ENCODE data around the gene KLB. TPM values are rescaled to one million over a fixed set of nuclear protein-coding genes. Genes with fewer than 3 reads are reported as not detected.

The KLB gene
- total RNA-seq, 4 donors from 2014 or later, result under 0.01 TPM; not detected in 3

GRCh38 chr4:39458505-39459300 is 52.0 kb downstream of the KLB start, which contains the start of the genes LIAS and RPL9:
Gene LIAS, plus strand, starts transcription at chr4:39459056. Its CDS starts 62 bp downstream, at chr4:39459118.
Gene RPL9, minus strand, starts transcription at chr4:39458922. Its CDS starts 483 bp downstream, at chr4:39458439.
- Histone ChIP-seq H3K36me3 (peaks cover 31 to 66% (median 52%) of the 10 kb centered on the region in 4 donors), H3K27me3 (no peaks in the 10 kb centered on the region), H3K27ac (replicated peaks in 1 of 4) (peak within 1 kb of the TSS; percentile 95 to 96 (median 96)), H3K4me3 (peak within 1 kb of the TSS; percentile 70 to 86 (median 77)), H3K9me3 (no peaks in the 10 kb centered on the region), H3K4me1 (peaks cover 24 to 47% (median 42%) of the 10 kb centered on the region in 4 donors)
- TF ChIP-seq POLR2A (IDR thresholded peaks at IDR 0.05; ENCODE audit: low read depth), result peak; percentile 92
- no peak for TF ChIP-seq EP300 (IDR thresholded peaks at IDR 0.05)
- peak; percentile 100 for TF ChIP-seq POLR2AphosphoS5 (IDR thresholded peaks at IDR 0.05)
- peak in 1 of 3 experiments; percentile 12 for TF ChIP-seq CTCF (IDR thresholded peaks at IDR 0.05)
- peak; percentile 99 for DNase-seq (ENCODE audit: extremely low spot score)
- under 1% methylated on average over 37 of the region's 55 CpGs for WGBS
- intact Hi-C loops (cut with DNase I), result loop anchor here (5.0 to 10.0 kb wide), 4 partner anchors 69 to 596 kb away; partner anchors contain the start of genes N4BP2, RFC1, SMIM14 and UGDH

- Histone ChIP-seq H3K9me3 (no peaks in the 10 kb centered on the region), H3K27me3 (no peaks in the 10 kb centered on the region), H3K4me3 (no peak overlapping the region), H3K27ac (replicated peaks in 1 of 4) (no peak overlapping the region), H3K36me3 (peaks cover 0 to 50% (median 33%) of the 10 kb centered on the region in 4 donors), H3K4me1 (peaks cover 2 to 12% (median 11%) of the 10 kb centered on the region in 4 donors)
- 28% methylated on average over 2 of the region's 2 CpGs for WGBS
- no peak for TF ChIP-seq EP300 (IDR thresholded peaks at IDR 0.05)
- no peak for TF ChIP-seq CTCF (IDR thresholded peaks at IDR 0.05)
- no peak for TF ChIP-seq POLR2A (IDR thresholded peaks at IDR 0.05; ENCODE audit: low read depth)
- DNase-seq (ENCODE audit: extremely low spot score), result no peak
- intact Hi-C loops (cut with DNase I), result no loop called here
These were observed 58.3 kb downstream of the KLB start for GRCh38 chr4:39464886-39465501.

GRCh38 chr4:39466747-39467146 is 60.0 kb downstream of the KLB start:
- no peaks in the 10 kb centered on the region for H3K9me3 ChIP-seq
- H3K36me3 ChIP-seq, result peaks cover 8 to 50% (median 31%) of the 10 kb centered on the region in 4 donors
- no peak for TF ChIP-seq CTCF (IDR thresholded peaks at IDR 0.05)
- TF ChIP-seq EP300 (IDR thresholded peaks at IDR 0.05), result no peak
- TF ChIP-seq POLR2A (IDR thresholded peaks at IDR 0.05; ENCODE audit: low read depth), result no peak
- no peak for TF ChIP-seq POLR2AphosphoS5 (IDR thresholded peaks at IDR 0.05)
- intact Hi-C loops (cut with DNase I), result no loop called here
- H3K27me3 ChIP-seq, result no peaks in the 10 kb centered on the region
- no peak overlapping the region for H3K4me3 ChIP-seq
- H3K27ac ChIP-seq (replicated peaks in 1 of 4), result no peak overlapping the region
- 59% methylated on average over 4 of the region's 4 CpGs for WGBS
- peaks cover 0 to 10% (median 7%) of the 10 kb centered on the region in 4 donors for H3K4me1 ChIP-seq
- no peak for DNase-seq (ENCODE audit: extremely low spot score)

GRCh38 chr4:39467464-39467863 is 60.7 kb downstream of the KLB start:
- no peaks in the 10 kb centered on the region for H3K9me3 ChIP-seq
- no peak for DNase-seq (ENCODE audit: extremely low spot score)
- intact Hi-C loops (cut with DNase I), result no loop called here
- H3K4me3 ChIP-seq, result no peak overlapping the region
- 88% methylated on average over 4 of the region's 4 CpGs for WGBS
- TF ChIP-seq POLR2A (IDR thresholded peaks at IDR 0.05; ENCODE audit: low read depth), result no peak
- no peak for TF ChIP-seq EP300 (IDR thresholded peaks at IDR 0.05)
- TF ChIP-seq POLR2AphosphoS5 (IDR thresholded peaks at IDR 0.05), result no peak
- no peak for TF ChIP-seq CTCF (IDR thresholded peaks at IDR 0.05)
- no peak overlapping the region for H3K27ac ChIP-seq (replicated peaks in 1 of 4)
- H3K4me1 ChIP-seq, result peaks cover 0 to 10% (median 7%) of the 10 kb centered on the region in 4 donors
- H3K27me3 ChIP-seq, result no peaks in the 10 kb centered on the region
- H3K36me3 ChIP-seq, result peaks cover 8 to 55% (median 34%) of the 10 kb centered on the region in 4 donors
